ENCODE results near the gene C19orf12. TPM values are rescaled to one million over a fixed set of nuclear protein-coding genes. Genes with fewer than 3 reads are reported as not detected.

The C19orf12 gene
- total RNA-seq, 1 experiment from 2014 or later = 41.7 TPM

DNA sequence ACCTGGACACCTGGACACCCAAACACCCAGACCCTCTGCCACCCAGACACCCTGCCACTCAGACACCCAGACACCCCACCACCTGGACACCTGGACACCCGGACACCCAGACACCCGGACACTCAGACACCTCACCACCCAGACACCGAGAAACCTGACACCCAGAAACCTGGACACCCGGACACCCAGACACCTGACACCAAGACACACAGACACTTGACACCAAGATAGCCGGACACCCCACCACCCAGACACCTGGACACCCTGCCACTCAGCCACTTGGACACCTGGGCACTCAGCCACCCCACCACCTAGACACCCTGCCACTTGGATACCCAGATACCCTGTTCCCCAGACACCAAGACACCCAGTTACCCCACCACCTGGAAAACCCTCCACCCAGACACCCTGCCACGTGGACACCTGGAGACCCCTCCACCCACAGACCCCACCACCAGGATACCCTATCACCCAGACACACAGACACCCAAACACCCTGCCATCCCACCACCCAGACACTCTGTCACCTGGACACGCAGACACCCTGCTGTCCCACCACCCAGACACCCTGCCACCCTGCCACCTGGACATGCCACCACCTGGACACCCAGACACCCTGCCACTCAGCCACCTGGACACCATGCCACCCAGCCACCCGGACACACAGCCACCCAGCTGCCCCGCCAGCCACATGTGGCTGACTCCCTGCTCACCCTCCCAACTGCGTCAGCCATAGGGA lies 17.4 kb downstream of the C19orf12 start:
- DNase-seq (ENCODE audit: low read depth) = no peak

DNA sequence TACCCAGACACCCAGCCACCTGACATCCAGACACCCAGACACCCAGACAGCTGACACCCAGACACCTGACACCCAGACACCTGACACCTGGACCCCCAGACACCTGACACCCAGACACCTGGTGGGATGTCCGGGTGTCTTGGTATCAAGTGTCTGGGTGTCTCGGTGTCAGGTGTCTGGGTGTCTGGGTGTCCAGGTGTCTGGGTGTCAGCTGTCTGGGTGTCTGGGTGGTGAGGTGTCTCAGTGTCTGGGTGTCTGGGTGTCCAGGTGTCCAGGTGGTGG lies 18.6 kb downstream of the C19orf12 start:
- no peak for DNase-seq (ENCODE audit: low read depth)

- no peak for DNase-seq (ENCODE audit: low read depth)
Measured at GRCh38 chr19:29695765-29696564, 19.1 kb downstream of the C19orf12 start.

DNA sequence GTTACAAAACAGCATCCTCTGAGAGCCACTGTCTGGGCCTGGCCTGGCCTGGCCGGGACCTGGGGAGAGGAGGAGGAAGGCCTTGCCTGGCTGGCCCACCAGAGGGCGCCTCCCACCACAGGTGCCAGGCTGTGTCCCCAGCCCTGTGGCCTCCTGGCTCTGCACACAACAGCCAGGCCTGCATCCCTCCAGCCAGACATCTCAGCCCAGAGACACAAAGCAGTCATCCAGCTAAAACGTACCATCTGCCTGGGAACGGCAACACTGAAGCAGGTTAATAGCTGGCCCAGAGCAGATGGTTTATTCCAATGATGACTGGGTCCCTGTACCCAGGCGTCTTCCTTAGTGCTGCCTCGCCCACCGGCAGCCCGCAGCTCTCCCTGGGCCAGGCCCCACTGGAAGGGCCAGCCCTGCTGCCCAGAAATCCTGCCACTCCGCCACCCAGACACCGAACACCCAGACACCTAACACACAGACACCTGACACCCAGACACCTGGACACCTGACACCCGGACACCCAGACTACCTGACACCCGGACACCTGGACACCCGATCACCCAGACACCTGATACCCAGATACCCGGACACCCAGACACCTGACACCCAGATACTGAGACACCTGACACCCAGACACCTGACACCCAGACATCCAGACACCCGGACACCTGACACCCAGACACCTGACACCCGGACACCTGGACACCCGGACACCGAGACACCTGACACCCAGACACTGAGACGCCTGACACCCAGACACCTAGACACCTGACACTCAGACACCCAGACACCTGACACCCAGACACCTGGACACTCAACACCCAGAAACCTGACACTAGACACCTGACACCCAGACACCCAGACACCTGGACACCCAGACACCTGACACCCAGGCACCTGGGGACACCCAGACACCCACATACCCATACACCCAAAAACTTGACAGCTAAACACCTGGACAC lies 20.1 kb downstream of the C19orf12 start:
- DNase-seq (ENCODE audit: low read depth) = peak; percentile 64

GRCh38 chr19:29694161-29694560 lies 20.9 kb downstream of the C19orf12 start:
- no peak for DNase-seq (ENCODE audit: low read depth)

GRCh38 chr19:29690842-29691241 lies 24.2 kb downstream of the C19orf12 start:
- peak; percentile 49 for DNase-seq (ENCODE audit: low read depth)

DNA sequence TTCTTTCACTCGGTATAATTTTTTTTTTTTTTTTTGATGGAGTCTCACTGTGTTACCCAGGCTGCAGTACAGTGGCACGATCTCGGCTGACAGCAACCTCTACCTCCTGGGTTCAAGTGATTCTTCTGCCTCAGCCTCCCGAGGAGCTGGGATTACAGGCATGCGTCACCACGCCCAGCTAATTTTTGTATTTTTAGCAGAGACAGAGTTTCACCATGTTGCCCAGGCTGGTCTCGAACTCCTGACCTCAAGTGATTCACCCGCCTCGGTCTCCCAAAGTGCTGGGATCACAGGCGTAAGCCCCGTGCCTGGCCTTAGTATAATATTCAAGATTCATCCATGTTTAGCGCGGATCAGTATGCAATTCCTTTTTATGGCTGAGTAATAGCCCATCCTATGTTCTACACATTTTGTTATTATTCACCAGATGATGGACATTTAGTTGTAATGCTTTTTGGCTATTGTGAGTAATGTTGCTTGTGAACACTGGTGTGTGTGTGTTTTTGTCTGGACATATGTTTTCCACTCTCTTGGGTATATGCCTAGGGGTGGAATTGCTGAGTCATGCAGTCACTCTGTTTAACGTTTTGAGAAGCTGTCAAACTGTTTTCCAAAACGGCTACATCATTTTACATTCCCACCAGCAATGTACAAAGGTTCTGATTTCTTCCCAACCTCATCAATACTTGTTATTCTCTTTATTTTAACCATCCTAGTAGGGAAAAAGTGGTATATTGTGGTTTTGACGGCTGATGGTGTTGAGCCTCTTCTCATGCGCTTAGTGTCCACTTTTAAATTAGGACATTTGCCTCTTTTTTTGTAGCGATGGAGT lies 26.9 kb downstream of the C19orf12 start:
- DNase-seq (ENCODE audit: low read depth) = peak; percentile 79

DNA sequence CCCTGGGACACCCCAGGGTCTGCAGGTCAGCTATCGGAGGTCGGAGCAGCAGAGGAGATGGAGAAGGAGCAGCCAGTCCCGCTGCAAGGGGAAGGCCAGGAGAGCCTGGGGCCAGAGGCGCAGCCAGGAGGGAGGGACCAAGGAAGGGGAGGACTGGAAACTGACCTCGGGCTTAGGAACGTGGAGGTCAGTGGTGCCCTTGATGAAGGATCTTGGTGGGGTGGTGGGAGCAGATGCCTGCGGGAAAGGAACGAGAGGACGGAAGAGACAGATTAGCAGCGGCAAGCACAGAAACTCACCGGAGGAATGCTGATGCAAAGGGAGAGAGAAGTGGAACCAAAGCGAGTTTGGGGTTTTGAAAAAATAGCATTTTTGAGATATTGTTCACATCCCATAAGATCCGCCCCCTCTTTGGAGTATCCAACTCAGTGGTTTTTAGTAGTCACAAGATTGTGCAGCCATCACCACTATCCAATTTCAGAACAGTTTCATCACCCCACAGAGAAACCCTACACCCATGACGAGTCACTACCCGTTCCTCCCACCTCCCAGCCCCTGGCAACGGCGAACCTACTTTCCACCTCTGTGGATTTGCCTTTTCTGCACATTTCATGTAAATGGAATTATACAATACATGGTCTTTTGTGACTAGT lies 27.7 kb downstream of the C19orf12 start:
- peak; percentile 98 for DNase-seq (ENCODE audit: low read depth)

- DNase-seq (ENCODE audit: low read depth) = no peak
Measured at GRCh38 chr19:29686285-29686805, 28.7 kb downstream of the C19orf12 start.

DNA sequence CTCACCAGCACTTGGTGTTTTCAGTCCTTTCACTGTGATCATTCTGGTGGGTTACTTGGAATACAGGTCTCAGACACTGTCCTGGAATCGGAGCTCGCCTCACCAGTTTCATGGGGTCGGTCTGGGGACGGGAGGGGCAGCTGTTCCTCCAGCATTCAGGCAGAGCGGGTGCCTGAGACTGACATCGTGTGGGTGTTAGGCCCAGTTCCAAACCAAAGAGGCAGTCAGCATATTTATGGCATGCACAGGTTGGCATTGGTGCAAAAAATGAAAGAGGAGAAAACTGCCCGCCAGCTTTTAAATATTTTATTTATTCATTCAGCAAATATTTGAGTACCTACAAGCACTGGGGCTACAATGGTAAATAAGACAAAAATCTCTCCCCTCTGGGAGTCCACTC lies 29.7 kb downstream of the C19orf12 start:
- peak; percentile 71 for DNase-seq (ENCODE audit: low read depth)

GRCh38 chr19:29683009-29683408 lies 32.1 kb downstream of the C19orf12 start:
- no peak for DNase-seq (ENCODE audit: low read depth)

- DNase-seq (ENCODE audit: low read depth) = no peak
Measured at GRCh38 chr19:29682236-29682895, 32.7 kb downstream of the C19orf12 start.

- no peak for DNase-seq (ENCODE audit: low read depth)
Measured at GRCh38 chr19:29681422-29682235, 33.4 kb downstream of the C19orf12 start.

GRCh38 chr19:29680937-29681336 lies 34.1 kb downstream of the C19orf12 start:
- no peak for DNase-seq (ENCODE audit: low read depth)

DNA sequence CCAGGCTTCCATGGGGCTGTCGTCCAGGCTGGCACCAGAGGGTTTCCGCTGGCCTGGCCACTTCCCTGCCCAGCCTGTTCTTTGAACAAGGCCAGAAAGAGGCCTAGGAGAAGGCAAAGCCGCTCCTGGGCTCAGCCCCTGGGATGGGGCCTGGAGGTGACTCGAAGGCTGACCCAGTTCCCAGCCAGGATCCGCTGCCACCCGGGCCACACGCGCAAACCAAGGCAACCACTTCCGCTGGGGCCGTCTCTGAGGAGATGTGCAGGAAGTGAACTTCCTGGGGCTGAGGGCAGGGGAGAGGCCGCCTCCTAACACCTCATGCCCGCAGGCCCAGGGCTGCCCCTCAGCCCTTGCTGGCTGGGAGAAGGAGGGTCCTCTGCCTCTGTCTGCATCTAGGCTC lies 34.6 kb downstream of the C19orf12 start:
- DNase-seq (ENCODE audit: low read depth) = no peak

GRCh38 chr19:29679598-29680210 lies 35.4 kb downstream of the C19orf12 start:
- DNase-seq (ENCODE audit: low read depth) = no peak

DNA sequence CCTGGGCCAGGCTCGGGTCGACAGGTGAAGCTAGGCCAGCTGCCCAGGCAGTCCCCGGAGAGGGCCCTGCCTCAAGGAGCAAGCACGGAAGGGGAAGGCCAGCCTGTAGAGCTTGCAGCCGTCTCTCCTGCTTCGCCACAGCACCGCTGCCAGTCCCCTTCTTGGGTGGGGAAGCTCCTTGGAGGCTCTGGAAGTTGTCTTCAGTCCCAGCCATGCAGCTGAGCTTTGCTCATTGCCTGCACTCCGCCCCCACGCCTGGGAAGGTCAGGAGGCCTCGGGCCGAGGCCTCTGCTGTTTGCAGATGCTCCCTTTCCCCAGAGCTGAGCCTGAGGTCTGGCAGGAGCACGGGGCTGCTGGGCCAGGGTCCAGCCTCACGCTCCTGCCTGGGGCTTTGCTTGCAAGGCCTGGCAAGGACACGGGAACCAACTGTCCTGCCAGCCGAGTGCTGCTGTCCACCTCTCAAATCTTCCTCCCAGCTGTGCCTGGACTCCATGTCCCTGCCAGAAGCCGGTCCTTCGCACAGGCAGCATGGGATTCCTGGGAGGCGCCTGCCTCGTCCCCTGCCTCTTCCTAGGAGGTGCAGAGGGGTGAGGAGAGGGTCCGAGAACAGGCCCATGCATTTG lies 36.5 kb downstream of the C19orf12 start:
- no peak for DNase-seq (ENCODE audit: low read depth)

All from LHCN-M2 (cell line).